Embryonic facial prominence (tissue), 1 donor: ENCODE measurements around the gene PLXNC1.

Experiments
- DNase-seq: peaks from one replicate; pipeline ENCODE4 v3.0.0-alpha.2; 2016; ENCODE audit errors: extremely low spot score

Gene PLXNC1

GRCh38 chr12:94338006-94338794, 189.8 kb downstream of the PLXNC1 start:
- DNase-seq = no peak

- no peak for DNase-seq
Measured at GRCh38 chr12:94340573-94340972, 192.2 kb downstream of the PLXNC1 start.

- DNase-seq = no peak
Measured at GRCh38 chr12:94353130-94353529, 204.8 kb downstream of the PLXNC1 start.
